GM19193 (cell line): ENCODE data around the gene YTHDF2.

ENCODE experiments used
- POLR2A ChIP-seq: IDR thresholded peaks from 4 replicates; pipeline ENCODE4 v1.6.1; 2011; ENCODE audit not compliant: insufficient read depth, insufficient read length; ENCODE audit errors: extremely low read depth

Gene YTHDF2

DNA sequence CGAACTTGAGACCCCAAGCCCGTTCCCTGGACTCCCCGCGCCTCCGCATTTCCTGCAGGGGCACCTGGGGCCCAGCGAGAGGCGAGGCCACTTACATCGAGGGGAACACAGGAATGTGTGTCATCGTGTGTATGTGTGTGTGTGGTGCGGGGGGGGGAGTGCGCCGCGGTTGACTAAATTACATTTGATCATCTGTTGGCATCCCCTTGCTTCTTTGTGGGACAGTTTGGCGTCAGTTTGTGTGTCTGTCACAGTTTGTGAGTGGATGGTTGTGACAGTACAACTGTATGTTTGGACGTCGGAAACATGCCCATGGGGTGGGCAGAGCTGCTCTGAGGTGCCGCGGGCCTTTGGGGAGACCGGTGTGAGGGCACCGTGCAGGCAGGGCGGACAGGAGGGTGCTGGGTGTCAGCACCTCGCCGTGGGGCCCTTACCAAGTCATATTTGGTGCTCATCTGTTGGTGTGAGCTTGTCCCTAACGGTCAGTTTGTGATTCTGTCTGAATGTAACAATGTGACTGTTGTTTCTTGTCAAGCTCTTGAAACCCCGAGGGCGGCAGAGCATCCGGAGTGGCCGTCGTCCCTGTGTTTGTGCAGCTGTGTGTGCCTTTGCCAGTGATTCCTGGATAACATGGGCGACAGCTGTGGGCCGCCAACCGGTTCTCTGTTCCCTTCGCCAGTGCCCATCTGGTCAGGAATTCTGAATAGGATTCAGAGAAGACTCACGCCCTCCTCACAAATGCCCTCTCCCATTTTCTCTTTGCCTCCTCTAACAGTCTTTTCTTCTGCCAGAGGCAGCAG lies 76.1 kb downstream of the YTHDF2 start:
- TF ChIP-seq POLR2A, result no peak

DNA sequence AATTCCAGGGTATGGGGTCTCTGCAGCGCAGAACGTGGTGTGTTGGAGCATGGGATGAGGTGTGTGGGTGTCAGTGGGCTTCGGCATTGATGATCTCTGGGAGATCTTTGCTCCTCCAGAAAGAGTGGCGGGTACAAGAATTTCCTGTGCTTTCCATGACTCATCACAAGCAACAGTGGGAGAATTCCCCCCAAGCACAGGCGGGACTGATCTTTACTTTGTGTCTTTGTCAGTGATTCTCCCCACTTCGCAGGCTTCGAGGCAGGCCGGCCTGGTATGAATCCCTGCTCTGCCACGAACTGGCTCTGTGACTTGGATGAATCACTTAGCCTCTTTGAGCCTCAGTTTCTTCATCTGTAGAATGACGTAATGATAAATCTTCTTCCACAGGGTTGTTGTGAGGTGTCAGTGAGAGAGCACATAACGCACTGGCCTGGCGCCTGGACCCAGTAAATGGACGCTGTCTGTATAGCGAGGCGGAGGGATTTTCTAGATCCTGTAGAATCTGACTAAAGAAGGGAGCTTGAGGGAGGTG lies 77.3 kb downstream of the YTHDF2 start:
- no peak for TF ChIP-seq POLR2A

DNA sequence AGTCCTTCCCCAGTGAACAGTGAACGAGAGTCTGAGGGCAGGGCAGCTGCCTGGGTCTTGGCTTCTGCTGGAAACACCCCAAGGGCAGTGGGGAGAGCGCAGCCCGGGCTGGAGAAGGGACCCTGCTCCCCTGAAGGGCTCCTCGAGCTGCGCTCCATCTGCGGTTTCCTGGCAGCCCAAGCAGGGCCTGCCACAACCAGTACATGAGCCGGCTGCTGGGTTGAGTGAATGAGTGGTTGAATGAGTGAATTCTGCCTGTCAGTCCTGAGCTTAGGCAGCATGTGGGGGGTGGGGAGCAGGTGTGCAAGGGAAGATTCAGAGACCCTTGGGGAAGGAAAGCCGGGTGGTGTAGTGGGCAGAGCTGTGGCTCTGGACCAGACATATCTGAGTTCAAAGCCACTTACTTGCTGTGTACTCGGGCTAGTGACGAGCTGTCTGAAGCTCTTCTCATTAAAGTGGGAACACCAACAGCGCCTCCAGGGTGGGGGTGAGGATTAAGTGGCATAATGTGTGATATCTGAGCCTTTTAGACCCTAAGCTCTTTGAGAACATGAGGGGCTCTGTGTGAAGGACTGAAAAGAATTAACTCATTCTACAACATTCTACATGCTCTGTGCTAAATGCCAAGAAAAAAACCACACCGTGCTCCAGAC lies 78.9 kb downstream of the YTHDF2 start:
- TF ChIP-seq POLR2A, result no peak

DNA sequence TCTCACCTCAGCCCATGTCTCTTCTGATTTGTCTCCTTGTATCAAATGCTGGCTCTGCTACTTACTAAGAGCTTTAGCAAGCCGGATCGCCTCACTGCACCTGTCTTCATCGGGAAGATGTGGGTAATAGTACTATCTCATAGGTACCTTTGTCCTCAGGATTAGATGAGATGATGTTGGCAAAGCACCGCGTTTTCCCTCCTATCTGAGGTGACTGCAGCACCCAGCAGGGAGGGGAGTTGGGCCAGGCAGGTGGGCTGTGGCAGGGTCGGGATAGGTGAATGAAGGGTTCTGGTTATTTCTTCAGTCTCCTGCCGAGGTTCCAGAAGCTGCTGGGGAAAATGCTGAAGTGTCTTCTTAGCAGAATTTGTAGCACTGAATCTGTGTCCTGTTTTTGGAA lies 80.4 kb downstream of the YTHDF2 start:
- TF ChIP-seq POLR2A, result no peak

DNA sequence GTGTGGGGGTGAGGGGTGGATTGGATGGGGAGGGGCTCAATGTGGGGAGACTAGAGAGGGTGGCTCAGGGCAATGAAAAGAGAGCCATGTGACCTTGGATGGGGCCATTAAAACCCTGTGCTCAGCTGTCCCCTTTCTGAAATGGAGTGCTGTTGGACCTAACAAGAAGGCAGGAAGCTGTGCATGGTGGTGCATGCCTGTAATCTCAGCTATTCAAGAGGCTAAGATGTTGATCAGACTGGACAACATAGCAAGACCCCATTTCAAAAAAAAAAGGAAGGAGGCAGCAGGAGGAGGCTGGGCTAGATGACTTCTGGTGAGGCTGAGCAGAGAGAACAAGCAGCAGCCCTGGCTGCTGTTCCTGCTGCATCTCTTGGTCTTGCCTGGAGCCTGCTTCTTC lies 82.3 kb downstream of the YTHDF2 start:
- TF ChIP-seq POLR2A, result no peak
